Epithelial cell of proximal tubule (primary cell): ENCODE measurements around the gene MLX. TPM values are rescaled to one million over a fixed set of nuclear protein-coding genes. Genes with fewer than 3 reads are reported as not detected.

Source experiments
- DNase-seq: peaks from one replicate; pipeline ENCODE4 v3.0.0-alpha.2; 2011; ENCODE audit warnings: low read depth
- H3K4me3 ChIP-seq: 2 replicates; pipeline ENCODE4 v1.5.1; 2011; ENCODE audit warnings: low read depth, mild to moderate bottlenecking, low read length
- total RNA-seq: library from RNA; depleted of rRNA; stranded (reverse); fragments of >200 nt; gene quantifications from 2 replicates; pipeline ENCODE4 v1.2.3, GENCODE V29; 2015
- TF ChIP-seq, protein P1 (sequence below): conservative IDR thresholded peaks from 2 replicates; pipeline ENCODE4 v1.5.1; 2012; ENCODE audit warnings: low read depth, mild to moderate bottlenecking, low read length

The MLX gene
- total RNA-seq, 1 donor from 2014 or later = 15.7 TPM

DNA sequence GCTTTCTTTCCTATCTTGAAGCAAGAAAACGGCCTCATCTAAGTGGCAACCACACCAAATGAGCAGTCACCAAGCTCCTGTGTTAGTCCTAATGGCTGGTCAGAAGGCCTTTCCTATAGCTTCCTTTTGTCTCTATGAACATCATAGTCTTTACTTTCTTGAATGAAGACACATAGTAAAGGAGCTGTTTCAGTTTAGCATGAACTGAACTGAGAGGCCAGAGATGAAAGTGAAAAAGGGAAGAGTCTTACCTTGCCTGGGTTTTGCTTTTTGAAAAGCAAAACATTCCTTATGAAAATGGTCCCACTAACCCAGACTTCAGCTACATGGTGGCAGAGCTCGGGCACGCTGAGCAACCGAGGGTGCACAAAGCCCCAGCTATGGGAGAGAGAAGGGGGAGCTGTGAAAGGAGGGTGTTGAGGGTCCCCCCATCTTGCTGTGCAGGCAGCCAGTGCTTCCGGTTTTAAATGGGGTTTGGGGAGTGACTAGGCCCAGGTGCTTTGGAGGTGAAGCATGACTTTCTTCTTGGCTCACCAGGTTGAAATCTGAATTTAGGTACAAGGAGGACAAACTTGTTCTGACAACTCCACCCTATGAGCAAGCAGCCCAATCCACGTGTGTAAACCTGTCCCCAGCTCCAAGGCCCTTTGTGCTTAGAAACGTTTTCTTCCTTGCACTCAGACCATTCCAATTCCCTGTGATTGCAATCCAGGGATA is 19.8 kb downstream of the MLX start:
- no peak for DNase-seq
- H3K4me3 ChIP-seq = no peak overlapping the region
- TF ChIP-seq, protein P1, sequence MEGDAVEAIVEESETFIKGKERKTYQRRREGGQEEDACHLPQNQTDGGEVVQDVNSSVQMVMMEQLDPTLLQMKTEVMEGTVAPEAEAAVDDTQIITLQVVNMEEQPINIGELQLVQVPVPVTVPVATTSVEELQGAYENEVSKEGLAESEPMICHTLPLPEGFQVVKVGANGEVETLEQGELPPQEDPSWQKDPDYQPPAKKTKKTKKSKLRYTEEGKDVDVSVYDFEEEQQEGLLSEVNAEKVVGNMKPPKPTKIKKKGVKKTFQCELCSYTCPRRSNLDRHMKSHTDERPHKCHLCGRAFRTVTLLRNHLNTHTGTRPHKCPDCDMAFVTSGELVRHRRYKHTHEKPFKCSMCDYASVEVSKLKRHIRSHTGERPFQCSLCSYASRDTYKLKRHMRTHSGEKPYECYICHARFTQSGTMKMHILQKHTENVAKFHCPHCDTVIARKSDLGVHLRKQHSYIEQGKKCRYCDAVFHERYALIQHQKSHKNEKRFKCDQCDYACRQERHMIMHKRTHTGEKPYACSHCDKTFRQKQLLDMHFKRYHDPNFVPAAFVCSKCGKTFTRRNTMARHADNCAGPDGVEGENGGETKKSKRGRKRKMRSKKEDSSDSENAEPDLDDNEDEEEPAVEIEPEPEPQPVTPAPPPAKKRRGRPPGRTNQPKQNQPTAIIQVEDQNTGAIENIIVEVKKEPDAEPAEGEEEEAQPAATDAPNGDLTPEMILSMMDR = no peak

DNA sequence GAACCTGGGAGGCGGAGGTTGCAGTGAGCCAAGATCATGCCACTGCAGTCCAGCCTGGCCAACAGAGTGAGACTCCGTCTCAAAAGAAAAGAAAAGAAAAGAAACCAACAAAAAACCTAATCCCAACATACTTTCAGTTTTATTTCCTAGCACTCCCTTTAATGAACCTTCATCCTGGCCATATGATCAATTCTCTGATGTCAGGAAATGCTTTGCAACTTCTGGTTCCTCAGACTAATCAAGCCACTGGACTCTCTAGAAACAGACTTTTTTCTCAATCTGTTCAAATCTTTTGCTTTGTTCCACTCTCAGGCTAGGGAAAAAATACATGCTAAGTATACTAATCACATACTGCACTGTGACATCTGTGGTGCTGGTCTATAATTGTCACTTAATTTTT is 24.0 kb downstream of the MLX start:
- no peak overlapping the region for H3K4me3 ChIP-seq
- no peak for DNase-seq
- TF ChIP-seq, protein P1 = no peak

DNA sequence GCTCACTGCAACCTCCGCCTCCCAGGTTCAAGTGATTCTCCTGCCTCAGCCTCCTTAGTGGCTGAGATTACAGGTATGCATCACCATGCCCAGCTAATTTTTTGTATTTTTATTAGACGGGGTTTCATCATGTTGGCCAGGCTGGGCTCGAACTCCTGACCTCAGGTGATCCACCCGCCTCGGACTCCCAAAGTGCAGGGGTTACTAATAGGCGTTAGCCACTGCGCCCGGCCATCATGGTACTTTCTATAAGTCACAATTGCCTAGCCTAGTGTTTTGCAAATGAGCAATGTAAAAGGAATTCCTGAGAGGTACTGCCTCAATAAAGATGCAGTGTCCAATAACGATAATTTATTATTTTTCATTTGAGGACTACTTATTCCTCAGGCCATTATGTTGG is 24.5 kb downstream of the MLX start:
- no peak overlapping the region for H3K4me3 ChIP-seq
- DNase-seq = no peak
- TF ChIP-seq, protein P1 = no peak

DNA sequence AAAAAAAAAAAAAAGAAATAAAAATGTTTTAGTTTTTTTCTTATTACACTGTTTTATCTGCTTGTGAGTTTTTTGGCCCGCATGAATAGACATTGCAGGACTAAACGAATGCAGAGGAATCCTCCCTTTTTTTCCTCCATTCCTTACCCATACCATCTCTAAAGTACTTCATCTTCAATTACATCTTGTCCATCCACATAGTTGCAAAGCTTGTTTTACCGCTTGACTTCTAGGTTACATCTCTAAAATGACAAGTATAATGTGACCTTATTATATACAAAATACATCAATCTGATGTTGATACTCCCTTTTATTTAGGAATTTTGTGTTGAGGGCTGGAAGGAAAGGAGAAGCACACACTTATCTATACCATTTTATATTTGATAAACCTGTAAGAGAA is 29.5 kb downstream of the MLX start:
- TF ChIP-seq, protein P1 = no peak
- no peak for DNase-seq
- H3K4me3 ChIP-seq = no peak overlapping the region

DNA sequence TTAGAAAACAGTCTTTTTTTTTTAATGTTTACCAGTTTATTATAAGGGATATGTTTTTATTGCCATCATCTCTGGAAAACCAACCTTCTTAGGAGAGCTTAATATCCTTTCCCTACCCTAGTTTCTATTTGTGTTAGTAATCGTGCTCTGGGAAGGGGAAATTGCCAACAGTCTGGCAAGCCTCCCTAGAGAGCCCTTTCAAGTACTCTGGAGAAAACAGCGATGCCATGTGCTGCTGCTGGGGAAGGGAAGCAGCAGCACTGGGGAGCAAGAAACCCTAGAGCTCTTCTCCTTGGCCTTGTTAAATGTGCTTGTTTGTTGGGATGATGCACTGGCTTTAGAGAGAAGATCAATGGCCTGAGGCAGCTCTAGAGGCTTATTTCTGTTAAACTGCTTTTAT is 32.0 kb downstream of the MLX start:
- no peak for DNase-seq
- TF ChIP-seq, protein P1 = no peak
- H3K4me3 ChIP-seq = no peak overlapping the region

DNA sequence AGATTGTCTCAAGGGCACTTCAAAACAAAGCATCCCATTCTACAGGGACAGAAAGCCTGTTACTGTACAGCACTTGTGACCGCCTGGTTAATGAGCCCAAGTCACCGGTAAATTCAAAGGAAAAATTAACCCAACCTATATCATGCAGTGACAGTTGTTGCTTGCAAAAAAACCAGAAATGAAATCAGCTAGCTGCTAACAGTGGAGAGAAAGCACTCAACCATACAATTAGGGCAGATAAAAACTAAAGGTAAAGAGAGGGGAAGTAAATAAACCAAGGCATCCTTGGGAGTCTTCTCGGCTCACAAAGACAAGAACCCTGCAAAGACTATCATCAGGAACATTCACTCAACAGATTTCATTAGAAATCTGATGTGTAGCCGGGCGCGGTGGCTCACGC is 36.4 kb downstream of the MLX start:
- DNase-seq = no peak
- H3K4me3 ChIP-seq = no peak overlapping the region
- TF ChIP-seq, protein P1 = no peak

DNA sequence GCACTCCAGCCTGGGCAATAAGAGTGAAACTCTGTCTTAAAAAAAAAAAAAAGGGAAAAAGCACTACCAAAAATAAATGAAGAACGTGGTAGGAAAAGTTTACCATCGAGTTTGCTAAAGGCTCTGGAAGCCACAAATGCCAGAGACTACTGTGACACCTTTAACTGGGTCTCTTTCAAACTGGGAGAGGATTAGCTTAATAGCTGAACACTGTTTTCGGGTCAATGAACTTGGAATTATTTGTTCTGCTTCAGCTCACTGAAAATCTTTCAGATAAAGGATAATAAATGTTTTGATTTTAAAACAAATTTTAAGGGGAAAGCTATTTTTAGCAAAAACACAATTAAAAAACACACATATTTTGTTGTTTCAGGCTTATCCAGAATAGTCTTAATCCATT is 40.9 kb downstream of the MLX start:
- no peak for DNase-seq
- TF ChIP-seq, protein P1 = no peak
- peak overlapping the region; percentile 83 for H3K4me3 ChIP-seq
